Measurements from ENCODE around the gene PAQR5.
"Not testable (repeated sequence)": the region's sequence is repeated elsewhere in the genome, so short reads cannot be mapped to it uniquely, and the experiment has no call there.

PAQR5 gene

DNA sequence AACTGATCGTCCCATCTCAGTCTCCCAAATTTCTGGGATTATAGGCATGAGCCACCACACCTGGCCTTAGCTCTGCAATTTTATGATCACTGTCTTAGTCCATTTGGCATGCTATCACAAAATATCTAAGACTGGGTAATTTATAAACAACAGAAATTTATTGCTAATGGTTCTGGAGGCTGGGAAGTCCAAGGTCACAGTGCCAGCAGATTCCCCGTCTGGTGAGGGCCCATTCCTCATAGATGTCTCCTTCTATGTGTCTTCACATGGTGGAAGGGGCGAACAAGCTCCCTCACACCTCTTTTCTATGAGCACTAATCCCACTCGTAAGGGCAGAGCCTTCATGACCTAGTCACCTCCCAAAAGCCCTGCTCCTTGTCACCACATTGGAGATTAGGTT lies 60.1 kb downstream of the PAQR5 start:
- no peak for DNase-seq

DNA sequence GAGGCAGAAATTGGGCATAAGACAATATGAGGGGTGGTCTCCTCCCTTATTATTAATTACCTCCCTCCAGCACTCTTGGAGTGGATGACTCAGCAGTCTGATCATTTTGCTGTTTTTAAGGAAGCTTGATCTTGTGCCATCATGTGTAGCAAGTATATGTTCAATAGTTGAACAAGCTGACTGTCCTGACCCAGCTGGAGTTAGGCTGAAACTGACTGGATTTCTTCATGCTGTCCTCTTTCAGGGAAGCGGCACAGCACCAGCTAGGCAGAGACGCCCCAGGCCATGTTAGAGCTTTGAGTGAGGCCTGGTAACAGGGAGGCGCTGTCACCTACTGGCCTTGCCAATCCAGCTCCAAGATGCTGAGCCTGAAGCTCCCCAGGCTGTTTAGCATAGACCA lies 61.0 kb downstream of the PAQR5 start:
- no peak for DNase-seq

DNA sequence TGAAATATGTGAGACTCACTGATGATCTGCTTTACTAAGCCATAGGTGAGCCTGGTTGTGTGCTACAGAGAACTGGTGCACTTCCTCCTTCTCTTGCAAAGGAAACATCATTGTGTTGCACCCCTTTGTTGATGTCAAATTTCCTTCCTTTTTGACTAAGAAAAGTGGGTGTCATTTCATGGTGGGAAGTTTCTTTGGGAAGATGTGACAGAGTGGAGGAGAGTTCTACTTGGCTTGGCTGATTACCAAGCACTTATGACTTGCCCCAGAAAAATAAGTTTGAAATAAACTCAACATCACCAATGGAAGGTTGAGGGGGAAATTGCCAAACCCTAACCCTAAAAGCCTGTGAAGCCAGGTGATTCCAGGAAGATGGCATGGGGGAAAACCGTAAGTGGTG lies 61.9 kb downstream of the PAQR5 start:
- no peak for DNase-seq

DNA sequence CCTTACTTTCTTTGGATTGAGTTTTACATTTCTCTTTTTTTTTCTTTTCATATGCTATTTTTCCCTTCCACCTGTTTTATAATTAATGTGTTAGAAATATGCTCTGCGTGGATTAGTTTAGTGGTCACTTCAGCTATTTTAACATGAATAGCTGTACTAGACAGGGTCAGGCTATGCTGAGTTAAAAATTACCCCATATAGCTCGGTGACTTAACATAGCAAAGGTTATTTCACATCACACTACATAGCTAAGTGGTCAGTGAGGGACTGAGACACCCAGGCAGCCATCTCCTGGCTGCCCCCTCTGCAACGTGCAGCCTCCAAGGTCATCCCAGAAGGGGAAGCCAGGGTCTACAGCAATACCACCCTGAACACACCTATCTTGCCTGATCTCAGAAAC lies 68.5 kb downstream of the PAQR5 start:
- no peak for DNase-seq

DNA sequence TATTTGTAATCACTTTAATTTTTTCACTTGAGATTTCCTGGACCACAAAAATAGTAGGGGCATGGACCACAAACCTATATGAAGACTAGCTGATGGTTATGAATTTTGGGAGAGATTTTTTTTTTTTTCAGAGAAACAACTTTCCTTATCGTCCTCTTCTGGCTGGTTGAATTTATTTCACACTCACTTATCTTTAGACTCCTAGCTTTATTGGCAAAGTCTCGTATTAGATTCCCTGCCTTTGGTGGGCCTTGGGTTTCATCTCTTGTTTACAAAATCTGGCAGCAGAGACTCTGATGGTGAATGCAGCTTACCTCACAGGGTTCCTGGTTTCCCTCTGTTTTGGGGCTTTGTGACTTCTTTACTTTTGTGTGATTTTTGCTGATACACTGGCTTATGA lies 70.9 kb downstream of the PAQR5 start:
- DNase-seq = no peak

DNA sequence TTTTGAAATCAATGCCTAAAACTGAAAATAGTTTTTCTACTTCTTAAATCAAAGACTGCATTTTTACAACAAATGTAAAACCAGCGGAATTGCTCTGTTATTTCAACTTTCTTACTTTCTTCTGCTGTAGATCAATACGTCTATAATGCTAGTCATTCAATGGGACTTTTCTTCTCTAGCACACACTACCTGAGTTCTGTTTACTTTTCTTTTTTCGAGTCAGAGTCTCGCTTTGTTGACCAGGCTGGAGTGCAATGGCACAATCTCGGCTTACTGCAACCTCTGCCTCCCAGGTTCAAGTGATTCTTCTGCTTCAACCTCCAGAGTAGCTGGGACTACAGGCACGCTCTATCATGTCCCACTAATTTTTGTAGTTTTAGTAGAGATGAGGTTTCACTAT lies 74.7 kb downstream of the PAQR5 start:
- no peak for DNase-seq

DNA sequence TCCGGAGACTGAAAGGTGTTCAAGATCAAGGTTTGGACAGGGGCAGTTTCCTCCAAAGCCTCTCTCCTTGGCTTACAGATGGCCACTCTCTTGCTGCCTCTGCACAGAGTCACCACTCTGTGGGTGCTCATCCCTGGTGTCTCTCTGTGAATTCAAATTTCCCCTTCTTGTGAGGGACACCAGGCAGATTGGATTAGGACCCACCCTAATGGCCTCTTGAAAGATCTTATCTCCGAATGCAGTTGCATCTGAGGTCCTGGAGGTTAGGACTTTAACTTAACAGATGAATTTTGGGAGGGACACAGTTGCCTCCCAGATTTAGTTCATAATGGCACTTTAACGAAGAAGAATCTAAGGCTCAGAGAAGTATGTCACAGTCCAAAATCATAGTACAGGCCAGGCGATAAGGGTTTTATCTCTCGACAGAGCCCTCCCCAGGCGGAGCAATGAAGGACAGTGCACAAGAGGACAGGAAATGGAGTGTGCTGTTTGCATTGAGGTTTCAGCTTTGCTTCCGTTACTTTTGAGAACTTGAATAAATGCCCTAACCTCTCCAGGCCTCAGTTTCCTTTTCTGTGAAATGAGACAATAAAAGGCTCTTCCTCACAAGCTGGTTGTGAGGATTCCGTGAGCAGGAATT lies 76.6 kb downstream of the PAQR5 start:
- DNase-seq = no peak

DNA sequence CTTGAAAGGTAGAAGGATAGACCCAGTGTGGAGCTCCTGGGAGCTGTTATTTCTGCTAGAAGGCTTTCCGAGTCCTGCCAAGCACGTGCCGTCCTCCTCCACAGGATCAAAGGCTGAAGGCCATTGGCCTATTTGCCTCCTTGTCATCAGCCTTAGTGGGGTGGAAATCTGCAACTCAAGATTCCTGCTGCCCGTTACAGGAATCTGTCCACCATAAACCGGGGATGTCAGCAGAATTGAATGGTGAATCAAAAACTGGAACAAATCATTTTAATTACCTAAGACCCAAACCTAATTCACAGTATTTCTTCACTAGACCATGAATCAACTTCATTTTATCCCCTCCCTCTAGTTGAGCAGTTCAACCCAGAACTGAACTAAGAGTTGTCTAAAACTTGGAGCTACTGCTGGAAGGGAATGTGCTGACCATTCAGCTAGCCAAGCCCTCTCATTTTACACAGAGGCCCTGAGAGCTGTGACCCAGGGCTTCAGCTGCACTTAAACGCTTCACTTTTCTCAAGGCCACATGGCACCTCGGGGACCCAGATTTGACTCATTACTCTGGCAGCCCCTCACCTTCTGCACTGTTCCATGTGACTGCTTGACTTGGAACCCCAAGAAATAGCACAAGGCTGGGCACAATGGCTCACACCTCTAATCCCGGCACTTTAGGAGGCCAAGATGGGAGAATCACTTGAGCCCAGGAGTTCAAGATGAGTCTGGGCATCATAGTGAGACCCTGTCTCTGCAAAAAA lies 78.7 kb downstream of the PAQR5 start:
- no peak for DNase-seq

DNA sequence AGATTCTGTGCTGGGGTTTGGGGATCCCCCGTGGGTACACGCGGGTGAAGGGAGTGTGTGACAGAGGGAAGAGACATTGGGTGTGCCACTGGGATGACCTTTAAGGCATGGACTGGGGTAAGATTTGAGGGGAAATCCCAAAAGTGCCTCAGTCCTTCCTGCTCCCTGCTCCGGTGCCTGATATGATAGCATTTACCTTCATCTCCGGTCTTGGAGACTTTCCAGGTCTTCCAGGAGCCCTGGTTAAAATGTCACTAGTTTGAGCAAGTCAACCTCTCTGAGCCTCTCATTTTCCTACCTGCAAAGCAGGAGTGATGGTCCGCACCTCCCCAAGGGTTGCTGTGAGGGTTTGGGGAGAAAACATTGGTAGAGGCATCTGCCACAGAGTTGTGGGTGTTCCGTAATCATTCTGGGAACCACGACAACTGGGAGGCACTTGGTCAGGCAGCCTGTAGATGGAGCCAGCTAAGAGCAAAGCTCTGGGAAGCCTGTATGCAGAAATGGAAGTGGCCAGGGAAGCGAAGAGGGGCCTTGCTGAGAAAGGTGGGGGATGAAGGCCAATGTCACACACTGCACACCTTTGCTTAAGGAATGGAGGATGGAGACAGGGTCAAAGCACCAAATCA lies 81.5 kb downstream of the PAQR5 start:
- no peak for DNase-seq

DNA sequence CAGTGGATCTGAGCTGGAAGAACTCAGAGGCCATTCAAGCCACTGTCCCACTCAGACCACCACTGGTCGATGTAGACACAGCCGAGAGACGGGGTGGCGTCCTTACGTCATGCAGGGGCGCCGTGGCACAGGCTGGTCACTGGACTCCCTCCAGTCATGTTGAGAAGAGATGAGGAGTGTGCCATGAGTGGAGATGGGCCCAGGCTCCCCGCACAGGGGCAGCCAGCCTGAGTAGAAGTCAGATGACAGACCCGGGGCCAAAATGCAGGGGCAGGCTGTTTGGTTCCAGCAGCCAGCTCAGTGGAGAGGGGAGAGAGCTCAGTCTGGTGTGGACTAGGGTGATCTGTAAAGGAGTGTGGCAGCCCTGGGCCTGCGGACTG lies 82.0 kb downstream of the PAQR5 start:
- DNase-seq = no peak

DNA sequence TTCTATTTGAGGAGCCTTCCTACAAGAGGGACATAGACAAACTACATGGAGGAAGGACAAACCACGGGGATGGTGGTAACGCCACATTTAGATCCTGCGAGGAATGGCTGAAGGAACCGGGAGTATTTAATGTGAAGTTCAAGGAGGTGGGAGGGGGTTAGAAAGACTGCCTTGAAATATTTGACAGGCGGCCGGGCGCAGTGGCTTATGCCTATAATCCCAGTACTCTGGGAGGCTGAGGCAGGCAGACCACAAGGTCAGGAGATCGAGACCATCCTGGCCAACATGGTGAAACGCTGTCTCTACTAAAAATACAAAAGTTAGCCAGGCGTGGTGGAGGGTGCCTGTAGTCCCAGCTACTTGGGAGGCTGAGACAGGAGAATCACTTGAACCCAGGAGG lies 83.5 kb downstream of the PAQR5 start:
- not testable (repeated sequence) for DNase-seq

DNA sequence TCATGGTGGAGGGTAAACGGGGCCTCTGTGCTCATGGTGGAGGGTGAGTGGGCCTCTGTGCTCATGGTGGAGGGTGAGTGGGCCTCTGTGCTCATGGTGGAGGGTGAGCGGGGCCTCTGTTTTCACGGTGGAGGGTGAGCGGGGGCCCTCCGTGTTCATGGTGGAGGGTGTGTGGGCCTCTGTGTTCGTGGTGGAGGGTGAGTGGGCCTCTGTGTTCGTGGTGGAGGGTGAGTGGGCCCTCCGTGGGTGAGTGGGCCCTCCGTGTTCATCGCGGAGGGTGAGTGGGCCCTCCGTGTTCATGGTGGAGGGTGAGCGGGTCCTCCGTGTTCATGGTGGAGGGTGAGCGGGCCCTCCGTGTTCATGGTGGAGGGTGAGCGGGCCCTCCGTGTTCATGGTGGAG lies 85.4 kb downstream of the PAQR5 start:
- DNase-seq = not testable (repeated sequence)

DNA sequence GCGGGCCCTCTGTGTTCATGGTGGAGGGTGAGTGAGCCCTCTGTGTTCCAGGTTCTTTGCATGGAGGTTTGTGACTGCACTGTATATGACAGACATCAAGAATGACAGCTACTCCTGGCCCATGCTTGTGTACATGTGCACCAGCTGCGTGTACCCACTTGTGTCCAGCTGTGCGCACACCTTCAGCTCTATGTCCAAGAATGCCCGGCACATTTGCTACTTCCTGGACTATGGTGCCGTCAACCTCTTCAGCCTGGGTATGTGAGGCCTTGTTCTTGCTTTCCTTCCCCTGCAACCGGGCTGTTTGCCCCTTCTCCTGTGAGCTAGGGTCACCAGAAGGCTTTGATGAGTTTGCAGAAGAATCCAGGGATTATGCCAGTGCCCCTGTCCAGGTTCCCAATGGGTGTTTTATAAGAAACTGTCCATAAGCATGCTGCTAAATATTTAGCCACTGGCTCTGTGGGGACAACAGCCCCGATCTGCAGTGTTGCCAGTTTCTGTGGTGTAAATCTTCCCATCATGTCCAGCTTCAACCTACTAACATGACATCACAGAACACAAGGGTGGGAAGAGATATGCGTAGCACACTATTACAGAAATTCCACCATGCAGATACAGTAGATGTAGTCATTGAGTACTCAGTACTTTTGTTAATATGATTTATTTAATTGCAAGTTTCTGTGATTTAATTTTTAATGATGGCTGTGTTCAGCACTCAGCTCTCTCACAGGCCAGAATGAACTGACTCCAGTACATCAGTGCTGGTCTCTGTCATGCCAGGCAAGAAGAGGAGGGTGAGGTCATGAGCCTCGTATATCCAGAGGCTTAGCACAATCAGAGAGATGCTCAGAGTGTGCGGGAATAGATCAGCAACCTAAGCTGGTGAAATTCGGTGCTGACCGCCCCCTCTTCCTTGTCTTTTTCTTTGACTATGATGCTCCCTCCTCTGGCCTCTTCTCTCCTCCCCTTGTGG lies 86.2 kb downstream of the PAQR5 start:
- no peak for DNase-seq

DNA sequence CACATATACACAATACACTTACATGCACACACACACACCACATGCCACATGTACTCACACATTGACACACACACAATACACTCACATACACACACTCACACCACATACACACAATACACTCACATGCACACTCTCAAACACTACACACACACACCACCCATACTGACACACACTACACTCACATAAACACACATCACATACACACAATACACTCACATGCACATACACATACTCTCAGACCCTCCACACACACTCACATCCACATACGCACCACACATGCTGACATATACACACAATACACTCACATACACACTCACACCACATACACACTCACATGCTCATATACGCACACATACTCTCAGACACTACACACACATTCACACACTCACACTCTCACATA lies 87.1 kb downstream of the PAQR5 start:
- DNase-seq = no peak

DNA sequence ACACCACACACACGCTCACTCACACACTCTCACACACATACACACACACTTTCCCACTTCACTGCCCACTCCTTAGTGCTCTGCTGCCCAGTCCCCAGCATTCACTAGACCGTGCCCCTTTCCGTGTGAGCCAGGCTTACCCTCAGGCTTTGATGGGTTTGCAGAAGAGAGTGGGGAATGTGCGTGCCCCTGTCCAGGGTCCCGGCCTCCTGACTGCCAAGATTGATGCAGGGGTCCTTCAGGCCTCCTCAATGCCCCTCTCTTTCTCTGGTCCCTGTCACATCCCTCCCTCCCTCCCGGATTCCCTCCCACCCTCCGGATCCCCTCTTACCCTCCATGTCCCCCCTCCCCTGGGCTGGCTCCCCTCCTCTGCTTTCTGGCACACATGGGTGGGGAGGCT lies 87.6 kb downstream of the PAQR5 start:
- no peak for DNase-seq

DNA sequence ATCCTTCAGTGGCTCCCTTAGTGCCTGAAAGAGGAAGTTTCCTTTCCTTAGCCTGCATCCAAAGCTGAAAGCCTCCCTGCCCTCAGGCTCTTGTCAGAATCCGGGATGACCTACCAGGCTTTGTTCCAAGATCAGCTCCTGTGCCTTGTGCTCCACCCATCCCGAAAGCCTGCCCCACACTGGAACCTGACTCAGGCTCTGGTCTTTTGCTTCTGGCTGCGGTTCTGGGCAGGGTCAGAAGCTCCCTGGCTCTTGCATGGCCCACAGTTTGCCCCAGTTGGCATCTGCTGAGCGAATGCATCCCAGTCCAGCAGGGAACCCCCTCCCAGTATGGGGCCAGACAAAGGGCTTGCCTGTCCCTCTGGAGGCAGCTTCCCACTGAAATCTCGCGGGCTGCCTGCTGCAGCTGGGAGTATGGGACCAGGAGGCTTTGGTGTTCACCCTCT lies 89.6 kb downstream of the PAQR5 start:
- DNase-seq = peak; percentile 9

DNA sequence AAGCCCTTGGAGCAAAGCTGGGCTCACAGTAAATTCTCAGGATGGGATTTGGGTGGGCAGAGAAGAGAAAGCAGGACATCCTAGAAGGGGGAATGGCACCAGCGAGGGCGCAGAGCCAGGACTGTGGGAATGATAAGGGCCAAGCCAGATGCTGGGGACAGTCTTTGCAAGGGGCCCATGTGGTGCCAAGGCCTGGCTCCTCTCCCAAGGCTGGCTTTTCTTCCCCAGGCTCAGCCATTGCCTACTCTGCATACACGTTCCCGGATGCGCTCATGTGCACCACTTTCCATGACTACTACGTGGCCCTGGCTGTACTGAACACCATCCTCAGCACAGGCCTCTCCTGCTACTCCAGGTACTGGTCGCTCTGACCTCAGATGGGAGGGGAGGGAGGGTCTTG lies 90.7 kb downstream of the PAQR5 start:
- DNase-seq = no peak

DNA sequence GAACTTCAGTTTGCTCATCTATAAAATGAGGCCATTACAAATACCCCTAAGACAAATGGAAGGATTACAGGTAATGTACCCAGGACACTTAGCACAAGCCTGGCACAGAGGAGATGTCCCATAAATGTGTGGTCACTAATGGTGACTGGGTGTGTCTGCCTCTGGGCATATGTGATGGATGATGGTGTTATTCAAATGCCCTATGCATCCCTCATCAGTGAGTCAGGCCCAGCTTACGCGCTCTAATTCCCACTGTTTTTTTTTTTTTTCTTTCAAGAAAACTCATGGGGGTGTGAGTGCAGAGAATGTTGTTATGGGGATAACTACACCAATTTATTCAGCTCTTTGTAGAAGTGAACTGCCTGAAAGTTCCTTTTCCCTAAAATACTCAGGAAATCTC lies 91.9 kb downstream of the PAQR5 start:
- peak; percentile 6 for DNase-seq

DNA sequence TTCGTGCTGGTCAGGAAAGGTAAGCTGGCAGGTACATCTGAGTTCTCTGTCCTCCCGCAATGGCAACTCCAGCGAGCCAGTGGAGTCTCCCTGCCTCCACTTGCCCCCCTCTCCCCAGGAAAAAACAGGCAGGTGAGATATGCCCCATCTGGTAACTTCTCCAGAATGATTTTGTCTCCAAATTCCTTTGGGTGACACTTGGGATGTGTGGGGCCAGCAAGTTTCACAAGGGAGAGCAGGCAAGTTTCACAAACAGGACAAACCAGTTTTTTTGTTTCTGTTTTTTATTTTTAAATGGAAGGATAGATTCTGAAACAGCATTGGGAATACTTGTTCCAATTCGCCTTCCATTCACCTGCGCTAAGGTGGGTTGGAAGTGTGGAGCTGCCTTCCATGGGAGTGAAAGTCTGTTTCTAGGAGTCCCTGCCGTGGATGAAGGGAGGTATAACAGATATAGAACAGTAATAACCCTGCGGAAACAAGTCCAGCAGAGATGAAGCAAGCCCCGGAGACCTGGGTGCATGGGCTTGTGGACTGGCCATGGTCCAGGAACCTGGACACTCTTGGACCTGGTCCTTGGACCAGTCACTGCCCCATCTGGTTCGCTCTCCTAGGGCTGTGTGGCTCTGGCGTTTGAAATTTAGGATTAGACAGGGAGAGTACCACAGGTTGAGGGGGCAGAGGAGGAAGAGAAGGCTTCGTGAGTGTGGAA lies 92.5 kb downstream of the PAQR5 start:
- DNase-seq = no peak

DNA sequence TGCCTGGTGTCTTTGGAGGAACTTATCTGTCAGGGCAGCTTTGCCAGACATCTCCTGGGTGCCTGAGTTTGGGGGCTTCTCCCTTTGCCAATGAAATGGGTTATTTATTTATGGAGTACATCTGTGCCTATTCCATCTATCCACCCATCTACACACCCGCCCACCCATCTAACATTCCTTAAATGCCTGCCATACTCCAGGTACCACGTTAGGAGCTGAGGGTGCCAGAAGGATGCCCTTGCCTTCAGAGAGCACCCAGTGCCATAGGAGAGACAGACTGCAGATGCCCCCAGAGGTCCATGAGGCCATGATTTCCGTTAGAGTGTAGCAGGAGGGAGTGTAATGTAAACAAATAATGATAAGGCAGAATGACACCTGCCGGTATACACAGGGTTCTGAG lies 93.6 kb downstream of the PAQR5 start:
- no peak for DNase-seq

DNA sequence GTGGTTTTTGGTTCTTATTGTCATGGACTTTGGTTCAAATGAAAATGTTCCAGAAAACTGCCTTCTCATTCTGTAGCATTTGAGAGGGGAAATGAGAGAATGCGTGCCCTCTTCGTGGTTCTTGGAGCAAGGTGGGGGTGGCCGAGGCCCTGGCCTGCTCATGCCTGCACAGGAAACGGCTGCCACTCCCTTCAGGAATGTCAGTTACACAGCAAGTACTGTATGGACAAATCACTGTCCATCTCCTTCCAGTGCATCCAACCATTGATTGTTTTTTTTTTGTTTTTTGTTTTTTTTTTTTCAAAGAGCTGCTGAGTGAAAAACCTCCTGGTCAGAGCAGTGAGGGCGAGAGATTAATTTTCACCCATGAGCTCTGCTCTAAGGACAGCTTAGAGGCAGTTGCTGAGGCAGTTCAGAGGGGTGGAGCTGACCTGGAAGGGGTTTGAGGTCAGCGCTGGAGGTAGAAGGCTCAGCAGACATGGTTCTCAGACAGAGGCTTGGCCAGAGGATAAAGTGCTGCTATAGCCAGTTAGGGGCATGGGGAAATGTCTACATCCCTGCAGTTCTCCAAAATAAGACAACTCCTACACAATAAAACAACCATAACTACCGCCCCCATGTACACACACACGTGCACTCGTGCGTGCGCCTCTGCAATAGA lies 95.2 kb downstream of the PAQR5 start:
- no peak for DNase-seq
